Measurements from ENCODE around the gene ZNF215.
"Not testable (repeated sequence)": the region's sequence is repeated elsewhere in the genome, so short reads cannot be mapped to it uniquely, and the experiment has no call there.

The ZNF215 gene

GRCh38 chr11:6941970-6942369 is 15.7 kb downstream of the ZNF215 start:
- DNase-seq (ENCODE audit: low read depth): no peak

GRCh38 chr11:6943131-6943530 is 16.9 kb downstream of the ZNF215 start:
- no peak for DNase-seq (ENCODE audit: low read depth)

- DNase-seq (ENCODE audit: low read depth): not testable (repeated sequence)
These were observed 28.0 kb downstream of the ZNF215 start for GRCh38 chr11:6954248-6954647.

GRCh38 chr11:6962141-6962540 is 35.9 kb downstream of the ZNF215 start:
- no peak for DNase-seq (ENCODE audit: low read depth)

- DNase-seq (ENCODE audit: low read depth): no peak
These were observed 36.4 kb downstream of the ZNF215 start for GRCh38 chr11:6962673-6963072.

- DNase-seq (ENCODE audit: low read depth): no peak
These were observed 42.6 kb downstream of the ZNF215 start for GRCh38 chr11:6968816-6969215.

GRCh38 chr11:6969854-6970253 is 43.6 kb downstream of the ZNF215 start:
- not testable (repeated sequence) for DNase-seq (ENCODE audit: low read depth)

GRCh38 chr11:6979365-6979764 is 53.1 kb downstream of the ZNF215 start:
- no peak for DNase-seq (ENCODE audit: low read depth)

GRCh38 chr11:6986487-6986886 is 60.3 kb downstream of the ZNF215 start:
- no peak for DNase-seq (ENCODE audit: low read depth)

- no peak for DNase-seq (ENCODE audit: low read depth)
These were observed 62.3 kb downstream of the ZNF215 start for GRCh38 chr11:6988506-6988905.

GRCh38 chr11:6991227-6991626 is 65.0 kb downstream of the ZNF215 start:
- DNase-seq (ENCODE audit: low read depth): no peak

GRCh38 chr11:6992026-6992425 is 65.8 kb downstream of the ZNF215 start:
- DNase-seq (ENCODE audit: low read depth): no peak

GRCh38 chr11:6992457-6993417 is 66.5 kb downstream of the ZNF215 start:
- DNase-seq (ENCODE audit: low read depth): no peak

- DNase-seq (ENCODE audit: low read depth): no peak
These were observed 69.5 kb downstream of the ZNF215 start for GRCh38 chr11:6995703-6996102.

- no peak for DNase-seq (ENCODE audit: low read depth)
These were observed 78.3 kb downstream of the ZNF215 start for GRCh38 chr11:7004482-7004881.
